Kidney tubule cell (primary cell): ENCODE data around the gene ZIK1.
A peak's percentile ranks its signal among the peaks of the same experiment; 100 is the strongest.

Experiments
- DNase-seq: peaks from one replicate; pipeline ENCODE4 v3.0.0-alpha.2; 2018; ENCODE audit warnings: low spot score

The ZIK1 gene

DNA sequence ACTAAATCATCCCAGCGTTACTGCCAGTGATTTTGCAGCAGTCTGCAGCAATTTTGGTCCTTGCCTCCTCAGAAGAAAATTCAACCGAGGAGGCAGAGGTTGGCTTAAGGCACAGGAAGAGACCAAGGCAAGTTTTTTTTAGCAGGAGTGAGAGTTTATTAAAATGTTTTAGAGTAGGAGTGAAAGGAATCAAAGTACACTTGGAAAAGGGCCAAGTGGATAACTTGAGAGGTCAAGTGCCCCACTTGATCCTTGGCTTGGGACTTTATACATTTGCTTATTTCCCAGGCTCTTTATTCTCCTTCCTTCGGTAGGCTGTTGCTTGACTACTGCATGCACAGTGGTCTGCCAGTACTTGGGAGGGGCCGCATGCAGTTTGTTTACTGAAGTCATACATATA lies 27.2 kb downstream of the ZIK1 start:
- no peak for DNase-seq

- peak; percentile 90 for DNase-seq
These were observed 30.2 kb downstream of the ZIK1 start, which contains the start of gene ZNF134 for GRCh38 chr19:57613941-57614743. Gene ZNF134, plus strand, starts transcription at chr19:57614242. Its CDS starts 5,227 bp downstream, at chr19:57619469.

DNA sequence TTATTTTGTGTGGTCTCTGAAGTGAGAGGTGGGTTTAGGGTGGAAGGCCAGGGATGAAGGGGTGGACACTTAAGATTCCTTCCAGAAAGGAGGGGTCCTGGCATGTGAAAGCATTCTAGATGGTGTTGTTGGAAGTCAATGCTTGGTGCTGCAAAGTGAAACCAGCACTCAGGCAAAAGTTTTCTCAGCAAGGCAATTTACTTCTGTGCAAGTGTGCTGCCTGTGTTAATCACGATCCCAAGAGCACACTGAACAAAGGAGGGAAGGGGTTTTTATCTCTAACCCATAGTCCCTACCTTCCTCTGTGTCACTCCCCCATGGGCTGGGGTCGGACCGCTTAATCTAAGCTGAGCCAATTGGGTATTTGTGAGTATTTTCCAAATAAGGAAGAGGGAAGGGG lies 31.4 kb downstream of the ZIK1 start:
- no peak for DNase-seq

- no peak for DNase-seq
These were observed 36.9 kb downstream of the ZIK1 start for GRCh38 chr19:57620673-57621348.

- no peak for DNase-seq
These were observed 39.1 kb downstream of the ZIK1 start for GRCh38 chr19:57623091-57623490.

GRCh38 chr19:57632987-57633831 lies 49.3 kb downstream of the ZIK1 start, which contains the start of gene ZNF211:
Gene ZNF211, plus strand, starts transcription at chr19:57633168. Its CDS starts 179 bp downstream, at chr19:57633347.
- peak; percentile 91 for DNase-seq

- DNase-seq: peak; percentile 57
These were observed 49.8 kb downstream of the ZIK1 start for GRCh38 chr19:57633832-57634131.

GRCh38 chr19:57637379-57637778 lies 53.4 kb downstream of the ZIK1 start:
- DNase-seq: no peak

GRCh38 chr19:57641715-57642234 lies 57.8 kb downstream of the ZIK1 start:
- no peak for DNase-seq

DNA sequence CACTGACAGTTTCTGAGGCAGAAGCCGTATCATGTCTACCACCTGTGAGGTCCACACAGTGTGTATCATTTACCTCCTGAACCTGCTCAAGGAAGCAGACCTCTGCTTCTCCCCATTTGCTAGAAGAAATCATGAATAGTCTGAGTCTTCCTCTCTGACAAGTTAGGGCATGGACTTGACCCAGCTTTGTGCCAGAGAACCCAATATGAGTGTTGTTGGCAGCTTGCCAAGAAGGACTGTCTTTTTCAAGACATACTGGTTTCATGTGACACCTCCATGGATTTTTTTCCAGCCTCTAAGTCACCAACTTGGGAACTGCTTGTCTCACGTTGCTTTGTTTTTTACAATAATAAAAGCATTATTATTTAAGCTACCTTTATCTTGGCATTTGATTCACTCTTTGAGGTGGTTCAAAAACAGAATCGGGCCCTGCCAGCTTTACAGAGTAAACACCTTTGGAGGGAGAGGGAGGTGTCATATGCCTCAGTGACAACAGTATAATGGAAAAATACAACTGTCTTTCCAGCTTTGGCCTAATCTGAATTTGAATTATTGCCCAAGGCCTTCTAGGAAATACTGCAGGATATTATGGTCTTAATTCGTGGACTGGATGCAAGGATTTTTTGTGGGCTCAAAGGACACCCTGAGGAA lies 58.6 kb downstream of the ZIK1 start:
- no peak for DNase-seq
